Effector CD8-positive, alpha-beta T cell (primary cell): Measurements from ENCODE around the gene SEBOX.

Experiments used
- DNase-seq: peaks from one replicate; lab custom pipeline; 2025; lab: John Stamatoyannopoulos, UW

Gene SEBOX

DNA sequence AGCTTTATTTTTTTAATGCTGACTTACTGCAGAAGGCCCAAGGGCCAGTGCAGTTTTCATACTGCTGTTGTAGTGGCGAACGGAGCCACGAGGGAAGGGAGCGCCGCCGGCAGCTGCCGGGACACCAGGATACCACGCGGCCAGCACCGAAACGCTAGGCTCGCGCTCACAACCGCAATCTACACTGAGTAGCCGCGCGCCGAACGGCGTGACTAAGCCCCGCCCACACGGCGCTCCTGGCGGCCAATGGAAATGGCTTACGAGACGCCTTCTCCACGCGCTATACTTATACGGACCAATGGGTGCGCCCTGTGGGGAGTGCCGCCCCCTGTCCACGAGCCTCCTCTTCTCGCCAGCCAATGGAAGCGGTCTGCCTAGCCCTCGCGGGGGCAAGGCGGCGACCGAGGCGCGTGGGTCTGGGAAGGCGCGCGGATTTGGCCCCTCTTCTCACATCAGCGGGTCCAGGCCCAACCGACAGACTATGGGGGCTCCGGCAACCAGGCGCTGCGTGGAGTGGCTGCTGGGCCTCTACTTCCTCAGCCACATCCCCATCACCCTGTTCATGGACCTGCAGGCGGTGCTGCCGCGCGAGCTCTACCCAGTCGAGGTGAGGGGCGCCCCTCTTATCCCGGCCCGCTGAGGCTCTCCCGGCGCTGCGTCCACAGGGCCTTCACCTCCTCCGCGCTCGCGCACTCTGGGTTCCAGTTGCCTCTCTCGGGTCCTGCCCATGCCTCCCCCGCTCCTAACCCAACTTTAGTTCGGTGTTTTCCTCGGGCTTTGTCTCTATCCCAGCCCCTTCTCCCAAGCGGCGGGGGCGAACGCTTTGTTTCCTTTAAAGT lies 46.0 kb downstream of the SEBOX start, which contains the start of gene TMEM97:
Gene TMEM97, plus strand, starts transcription at position 442 of the 839 bp plus-strand sequence. Its CDS starts 40 bp downstream, at position 482.
- peak; percentile 93 for DNase-seq

DNA sequence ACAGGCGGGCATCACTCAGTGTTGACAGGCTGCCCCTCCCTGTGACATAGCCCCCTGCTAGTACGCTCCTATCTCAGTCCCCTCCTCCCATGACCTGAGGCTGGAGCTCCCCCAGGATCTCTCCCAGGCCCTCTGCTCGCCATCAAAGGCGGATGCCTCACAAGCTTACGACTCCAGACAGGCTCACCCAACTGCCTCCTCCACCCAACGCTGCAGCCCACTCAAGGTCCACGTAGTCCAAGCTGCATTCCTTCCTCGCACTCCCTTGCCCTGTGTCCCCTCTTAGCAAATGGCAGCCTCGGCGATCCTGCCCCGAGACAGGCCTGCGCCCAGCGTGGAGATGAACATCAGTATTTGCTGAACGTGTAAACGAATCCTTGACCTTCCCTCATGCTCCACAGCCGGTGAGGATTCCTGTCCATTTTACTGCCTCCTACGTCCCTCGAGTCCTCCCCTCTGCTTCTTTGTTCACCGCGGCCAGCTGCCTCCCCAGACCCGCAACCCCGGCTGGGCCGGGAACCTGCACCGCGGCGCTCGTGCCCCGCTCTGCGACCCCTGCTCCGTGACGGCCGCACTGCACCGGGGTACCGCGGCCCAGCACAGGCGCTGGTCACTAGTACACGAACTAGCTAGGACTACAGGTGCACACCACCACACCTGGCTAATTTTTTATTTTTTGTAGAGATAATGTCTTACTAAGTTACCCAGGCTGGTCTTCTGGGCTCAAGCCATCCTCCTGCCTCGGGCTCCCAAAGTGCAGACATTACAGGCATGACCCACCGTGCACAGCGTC lies 46.8 kb downstream of the SEBOX start:
- no peak for DNase-seq

DNA sequence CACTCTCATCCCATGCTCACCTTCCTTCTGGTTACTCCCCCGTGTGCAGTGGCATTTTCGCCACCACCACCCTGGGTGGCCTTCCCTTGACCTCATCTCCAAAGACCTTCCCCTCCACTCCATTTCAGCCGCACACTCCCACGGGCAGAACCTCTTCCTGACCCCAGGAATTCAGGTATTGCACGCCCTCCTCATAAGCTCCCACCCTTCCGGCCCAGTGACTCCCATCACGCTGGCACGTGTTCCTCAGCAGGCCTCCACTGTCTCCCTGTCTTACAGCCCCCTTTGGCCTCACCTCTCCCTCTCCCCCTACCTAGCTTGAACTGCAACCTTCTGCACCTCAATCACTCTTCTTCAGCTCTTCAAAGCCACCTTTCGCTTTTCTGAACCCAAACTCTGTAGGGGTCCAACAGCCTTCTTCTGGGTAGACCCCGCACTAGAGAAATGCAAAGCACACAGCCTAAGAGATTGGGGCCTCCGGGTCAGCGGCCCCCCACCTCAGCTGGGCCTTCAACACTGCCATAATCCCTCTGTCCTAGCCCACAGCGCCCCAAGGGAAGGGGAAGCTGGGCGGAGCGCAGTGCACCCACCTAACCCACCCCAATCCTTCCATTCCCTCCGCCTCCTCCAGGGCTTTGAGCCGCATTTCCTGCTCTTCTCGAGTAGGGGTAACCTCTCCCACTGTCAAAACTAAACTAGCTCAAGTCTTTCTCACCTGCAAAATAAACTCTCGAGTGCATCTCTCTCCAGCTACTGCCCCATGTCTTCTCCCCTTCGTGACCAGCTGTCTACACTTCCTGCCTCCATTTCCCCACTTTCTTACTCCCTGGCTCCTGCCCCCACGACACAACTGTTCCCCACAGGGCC lies 47.7 kb downstream of the SEBOX start:
- no peak for DNase-seq

DNA sequence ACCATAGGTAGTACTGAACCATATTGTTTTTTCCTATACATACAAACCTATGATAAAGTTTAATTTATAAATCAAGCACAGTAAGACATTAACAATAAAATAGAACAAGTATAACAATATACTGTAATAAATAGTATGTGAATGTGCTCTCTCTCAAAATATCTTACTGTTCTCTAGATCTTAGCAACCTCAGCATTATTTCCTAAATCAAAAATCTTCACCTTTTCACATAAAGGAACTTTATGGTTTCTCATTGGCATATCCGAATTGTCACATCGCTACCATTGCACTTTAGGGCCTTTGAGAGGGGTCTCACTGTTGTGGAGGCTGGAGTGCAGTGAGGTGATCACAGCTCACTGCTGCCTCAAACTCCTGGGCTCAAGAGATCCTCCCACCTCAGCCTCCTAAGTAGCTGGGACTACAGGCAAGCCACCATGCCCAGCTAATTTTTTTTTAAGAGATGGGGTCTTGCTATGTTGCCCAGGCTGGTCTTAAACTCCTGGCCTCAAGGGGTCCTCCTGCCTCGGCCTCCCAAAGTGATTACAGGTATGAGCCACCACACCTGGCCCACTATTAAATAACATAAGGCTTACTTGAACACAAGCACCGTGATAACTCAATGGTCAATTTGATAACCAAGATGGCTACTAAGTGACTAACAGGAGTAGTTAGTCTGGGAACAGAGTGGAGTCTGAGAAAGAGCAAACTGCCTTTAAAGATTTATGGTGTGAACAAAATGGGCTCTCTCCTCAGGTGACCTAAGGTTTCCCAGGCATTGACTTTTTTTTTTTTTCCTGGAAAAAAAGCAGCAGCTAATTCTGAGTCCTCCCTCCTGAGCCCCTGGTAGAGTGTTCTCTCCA lies 48.9 kb downstream of the SEBOX start:
- DNase-seq, result no peak

DNA sequence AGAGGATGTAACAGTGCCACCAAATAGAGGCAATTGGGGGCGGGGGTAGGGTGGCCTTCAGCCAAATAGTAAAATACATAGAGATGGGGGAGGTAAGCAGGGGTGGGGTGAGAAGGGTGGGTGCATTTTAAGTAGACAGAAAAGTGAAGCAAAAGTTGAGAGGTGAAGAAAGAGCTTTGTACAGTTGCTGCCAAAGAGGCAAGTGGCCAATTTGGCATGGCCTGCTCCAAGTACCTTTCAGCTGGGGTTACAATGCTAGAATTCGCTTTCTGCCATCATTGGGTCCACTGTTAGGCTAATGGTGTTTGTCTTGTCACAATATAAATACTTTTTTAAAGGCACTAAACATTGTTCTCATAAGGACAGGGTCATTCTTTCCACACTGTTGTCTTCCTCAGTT lies 51.2 kb downstream of the SEBOX start:
- no peak for DNase-seq
